NCI-H748 (cell line): ENCODE results near the gene CDC37.
A peak's percentile ranks its signal among the peaks of the same experiment; 100 is the strongest.

Experiments used
- DNase-seq: peaks from one replicate; lab custom pipeline; 2025; ENCODE audit not compliant: unreplicated experiment; lab: John Stamatoyannopoulos, UW

Gene CDC37

DNA sequence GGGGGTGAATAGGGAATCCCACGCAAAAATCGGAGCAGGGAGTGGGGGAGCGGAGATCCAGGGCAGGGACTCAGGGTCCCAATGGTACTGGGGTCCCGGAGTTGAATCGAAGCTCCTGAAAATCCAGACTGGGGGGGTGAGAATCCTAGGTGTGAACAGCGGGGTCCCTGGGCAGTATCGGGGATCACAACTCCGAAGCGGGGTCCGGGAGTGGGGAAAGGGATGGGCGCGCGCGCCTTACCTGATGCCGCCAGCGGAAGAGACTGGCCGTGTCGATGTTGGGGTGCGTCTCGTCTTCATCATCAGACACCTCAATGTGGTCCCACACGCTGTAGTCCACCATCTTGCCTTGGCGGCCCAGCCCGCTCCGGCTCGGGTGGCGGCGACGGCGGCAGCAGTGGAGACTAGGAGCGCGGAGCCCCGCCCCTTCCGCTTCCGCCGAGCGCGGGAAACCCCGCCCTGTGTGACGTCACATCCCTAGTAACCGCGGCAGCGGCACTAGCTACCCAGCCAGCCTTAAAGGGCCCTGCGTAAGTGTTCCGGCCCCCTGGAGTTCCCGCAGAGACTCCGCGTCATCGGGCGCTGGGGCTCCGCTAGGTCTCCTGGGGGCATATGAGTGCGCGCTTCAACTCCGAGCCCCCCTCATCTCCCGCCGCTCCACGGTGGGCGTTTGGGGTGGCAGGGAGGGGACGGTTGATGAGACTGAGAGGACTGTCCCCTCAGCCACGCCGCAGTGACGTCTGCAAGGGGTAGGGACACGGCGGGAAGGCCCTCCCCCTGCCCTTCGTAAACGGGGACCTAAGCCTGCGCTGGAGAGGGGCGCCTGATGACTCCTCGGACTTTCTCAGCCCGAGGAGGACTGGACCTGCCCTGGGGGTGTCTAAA, at the start of gene CDC37:
CDC37 (minus strand) TSS at position 406 of the 885 bp plus-strand sequence; CDS start at position 343, 63 bp downstream.
- peak; percentile 91 for DNase-seq

DNA sequence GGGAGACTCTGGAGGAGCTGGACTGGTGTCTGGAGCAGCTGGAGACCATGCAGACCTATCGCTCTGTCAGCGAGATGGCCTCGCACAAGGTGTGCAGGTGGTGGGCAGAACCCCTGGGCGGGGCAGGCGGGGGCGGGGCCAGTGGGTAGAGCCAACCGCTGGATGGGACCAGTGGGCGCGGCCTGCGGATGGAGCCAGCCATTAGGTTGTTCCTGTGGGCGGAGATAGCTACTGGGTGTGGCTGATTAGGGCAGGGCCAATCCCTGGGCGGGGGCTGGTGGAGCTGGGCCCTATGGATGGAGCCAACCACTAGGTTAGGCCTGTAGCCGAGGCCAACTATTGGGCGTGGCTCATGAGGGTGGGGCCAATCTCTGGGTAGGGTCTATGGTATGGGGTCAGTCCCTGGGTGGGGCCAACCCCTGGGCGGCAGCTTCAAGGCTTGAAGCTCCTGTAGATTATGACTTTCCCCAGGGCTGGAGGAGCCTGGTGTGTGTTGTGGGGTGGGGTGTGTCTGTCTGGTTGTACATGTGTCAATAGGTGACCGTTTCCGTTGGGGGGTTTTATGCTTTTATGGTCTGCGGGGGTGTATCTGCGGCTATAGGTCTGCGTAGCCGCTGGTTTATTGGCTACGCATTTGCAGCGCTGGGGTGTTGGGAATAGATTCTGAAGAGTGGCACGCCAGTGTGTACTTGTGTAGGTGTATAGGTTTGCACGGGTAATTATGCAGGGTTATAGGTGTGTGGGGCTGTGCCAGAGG, 47.7 kb upstream of the CDC37 start:
- peak; percentile 53 for DNase-seq

DNA sequence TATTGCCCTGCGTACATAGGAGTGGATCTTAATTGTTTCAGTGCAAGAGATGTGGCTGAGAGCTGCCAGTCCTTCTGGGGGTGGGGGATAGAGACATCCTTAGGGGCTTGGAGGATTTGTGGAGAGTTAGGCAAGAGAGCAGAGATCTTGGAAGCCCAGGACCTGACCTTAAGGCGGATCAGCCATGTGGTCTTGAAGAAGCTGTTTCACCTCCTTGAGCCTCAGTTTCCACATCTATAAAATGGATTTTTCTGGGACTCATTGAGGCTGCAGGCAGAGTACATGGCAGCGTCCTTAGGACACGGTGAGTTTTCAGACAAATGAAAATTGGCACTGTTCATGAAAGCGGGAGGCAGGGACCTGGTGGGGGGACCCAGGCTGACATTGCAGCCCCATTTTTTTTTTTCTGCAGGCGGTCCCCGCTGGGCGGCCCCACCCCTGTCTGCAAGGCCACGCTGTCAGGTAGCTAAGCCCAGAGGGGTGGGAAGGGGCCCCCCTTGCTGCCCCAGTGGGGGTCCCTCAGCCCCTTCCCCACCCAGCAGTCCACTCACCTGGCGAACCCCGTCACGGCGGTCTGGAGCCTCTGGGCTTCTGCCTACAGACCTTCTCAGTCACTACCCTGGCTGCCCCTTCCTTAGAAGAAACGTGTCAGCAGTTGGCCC, 47.0 kb upstream of the CDC37 start:
- DNase-seq = no peak

DNA sequence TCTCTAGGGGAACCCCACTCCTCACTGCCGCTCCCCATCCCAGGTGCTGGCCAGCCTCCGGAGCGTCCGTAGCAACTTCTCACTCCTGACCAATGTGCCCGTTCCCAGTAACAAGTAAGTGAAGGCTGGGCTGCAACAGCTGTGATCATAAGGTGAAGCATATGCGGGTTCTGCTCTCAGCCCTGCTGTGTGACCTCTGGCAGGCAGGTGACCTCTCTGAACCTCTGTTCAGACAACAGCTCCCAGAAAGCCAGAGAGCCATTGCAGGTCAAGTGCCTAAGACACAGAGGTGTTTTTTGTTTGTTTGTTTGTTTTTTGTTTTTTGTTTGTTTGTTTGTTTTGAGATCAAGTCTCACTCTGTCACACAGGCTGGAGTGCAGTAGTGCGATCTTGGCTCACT, 45.7 kb upstream of the CDC37 start:
- no peak for DNase-seq

DNA sequence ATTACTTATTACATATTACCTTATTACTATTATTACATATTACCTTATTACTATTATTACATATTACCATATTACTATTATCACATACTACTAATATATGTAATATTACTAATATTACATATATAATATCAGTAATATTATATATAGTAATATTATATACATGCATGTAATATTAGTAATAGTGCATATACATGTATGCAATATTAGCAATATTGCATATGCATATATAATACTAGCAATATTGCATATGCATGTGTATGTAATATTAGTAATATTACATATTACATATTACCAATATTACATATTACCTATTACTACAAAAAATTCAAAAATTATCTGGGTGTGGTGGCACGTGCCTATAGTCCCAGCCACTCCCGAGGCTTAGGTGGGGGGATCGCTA, 39.4 kb upstream of the CDC37 start:
- DNase-seq = no peak

DNA sequence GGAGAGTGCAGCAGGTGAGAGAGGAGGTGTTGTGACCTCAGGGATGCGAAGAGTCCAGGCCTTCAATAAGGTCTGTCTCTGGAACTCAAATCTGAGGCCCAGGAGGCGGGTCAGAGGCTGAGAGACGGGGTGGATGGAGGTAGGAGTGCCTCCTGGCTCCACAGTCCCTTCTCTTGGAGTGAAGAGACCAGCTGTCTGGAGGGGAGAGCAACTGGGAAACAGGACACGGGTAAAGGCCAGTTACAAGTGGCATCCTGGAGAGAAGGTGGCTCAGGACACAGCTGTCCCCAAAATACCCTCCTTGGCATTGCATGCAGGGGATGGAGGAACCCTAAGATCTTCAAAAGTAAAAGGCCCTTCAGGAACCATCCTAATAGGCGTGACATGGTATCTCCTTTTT, 36.2 kb upstream of the CDC37 start:
- DNase-seq = no peak

DNA sequence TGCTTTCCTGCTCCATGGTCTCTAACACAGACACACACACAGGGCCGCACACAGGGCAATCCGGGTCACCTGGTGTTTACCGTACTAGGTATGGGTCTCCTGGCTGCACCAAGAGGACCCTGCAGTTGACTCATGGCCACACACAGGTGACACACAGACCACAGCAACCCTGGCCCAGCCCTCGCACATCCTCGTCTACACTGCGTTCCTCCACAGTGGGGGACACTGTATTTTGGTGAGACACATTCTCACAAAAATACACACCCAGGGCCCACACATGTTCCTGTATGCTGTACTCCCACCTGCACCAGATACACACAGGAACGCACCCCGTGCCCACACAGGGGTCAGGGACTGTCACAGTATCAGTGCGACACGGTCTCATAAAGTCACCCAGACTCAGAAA, 29.8 kb upstream of the CDC37 start:
- no peak for DNase-seq

DNA sequence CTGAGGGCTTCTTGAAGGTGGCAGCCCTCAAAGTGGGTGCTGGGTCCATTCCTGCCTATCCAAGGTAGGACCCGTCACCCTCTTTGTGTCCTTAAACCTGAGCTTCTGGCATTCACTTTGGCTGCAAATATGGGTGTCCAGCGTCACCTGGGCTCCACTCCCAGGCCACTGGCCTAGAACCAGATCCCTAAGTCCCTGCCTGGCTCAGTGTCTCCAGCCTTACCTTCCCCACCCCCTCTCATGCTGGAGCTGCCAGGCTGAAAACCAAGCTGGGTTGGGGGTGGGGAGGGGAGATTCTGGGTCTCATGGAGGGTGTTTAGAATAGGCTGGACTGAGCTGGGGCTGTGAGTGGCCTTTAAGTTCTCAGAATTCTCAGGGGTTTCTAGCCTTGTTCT, 29.4 kb upstream of the CDC37 start:
- DNase-seq = no peak

DNA sequence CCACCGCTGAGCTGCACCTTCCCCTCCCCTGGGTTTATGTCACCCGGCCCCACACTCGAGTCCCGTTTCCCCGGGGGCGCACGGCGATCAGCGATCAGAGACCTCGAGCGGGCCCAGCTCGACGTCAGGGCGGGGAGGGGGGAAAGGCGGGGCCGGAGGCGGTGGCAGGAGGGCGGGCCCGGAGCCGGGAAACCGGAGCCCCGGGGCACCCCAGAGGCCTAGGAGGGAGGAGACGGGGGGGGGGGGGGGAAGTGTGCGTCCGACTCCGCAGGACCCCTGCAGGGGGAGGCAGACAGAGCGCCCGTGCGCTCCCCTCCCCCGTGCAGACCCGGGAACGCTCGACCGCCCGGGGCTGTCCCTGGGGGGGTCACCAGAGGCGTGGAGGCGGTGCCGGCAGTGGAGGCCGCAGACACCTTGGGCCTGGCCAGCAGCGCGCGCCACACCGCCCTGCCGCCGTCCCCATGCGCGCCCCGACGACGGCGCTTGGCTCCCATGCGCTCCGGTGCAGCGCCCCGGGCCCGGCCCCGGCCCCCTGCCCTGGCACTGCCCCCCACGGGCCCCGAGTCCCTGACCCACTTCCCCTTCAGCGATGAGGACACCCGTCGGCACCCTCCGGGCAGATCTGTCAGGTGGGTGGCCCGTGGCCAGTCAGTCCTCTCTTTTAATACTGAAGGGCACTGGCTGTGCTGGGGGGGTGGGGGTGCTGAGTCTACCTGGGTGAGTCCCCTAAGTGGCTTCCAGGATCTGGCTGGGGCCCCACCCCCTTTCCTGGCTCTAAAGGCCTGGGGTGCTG, 28.8 kb upstream of the CDC37 start:
- peak; percentile 39 for DNase-seq

DNA sequence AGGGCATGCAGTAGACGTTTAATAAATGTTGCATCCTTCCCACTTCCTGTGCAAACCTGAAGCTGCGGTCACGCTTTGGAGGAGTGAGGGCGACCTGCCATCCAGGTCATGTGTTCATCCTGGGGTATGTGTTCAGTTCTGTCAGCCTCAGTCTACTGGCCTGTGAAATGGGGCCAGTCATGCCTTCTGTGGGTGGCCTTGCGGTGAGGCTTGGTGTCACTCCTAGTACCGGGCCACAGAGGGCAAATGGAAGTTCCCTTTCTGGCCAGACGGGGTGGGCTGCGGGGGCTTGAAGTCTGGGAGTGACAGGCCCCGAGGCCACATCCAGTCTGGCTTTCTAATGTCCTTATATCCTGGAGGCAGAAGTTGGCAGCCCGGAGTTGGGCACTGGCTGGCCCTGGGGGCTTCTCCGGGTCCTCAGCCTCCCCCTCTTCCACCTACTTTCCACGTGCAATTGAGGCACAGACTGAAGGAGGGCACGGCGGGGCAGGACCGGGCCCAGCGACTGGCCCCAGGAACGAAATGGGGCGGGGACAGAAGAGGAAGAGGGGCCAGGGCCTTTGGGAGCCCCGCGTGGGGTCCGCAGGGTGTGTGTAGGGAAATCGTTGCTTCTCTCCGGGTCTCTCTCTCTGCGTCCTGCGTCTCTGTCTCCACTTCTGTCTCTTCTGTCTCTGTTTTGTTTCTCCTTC, 28.1 kb upstream of the CDC37 start:
- no peak for DNase-seq

DNA sequence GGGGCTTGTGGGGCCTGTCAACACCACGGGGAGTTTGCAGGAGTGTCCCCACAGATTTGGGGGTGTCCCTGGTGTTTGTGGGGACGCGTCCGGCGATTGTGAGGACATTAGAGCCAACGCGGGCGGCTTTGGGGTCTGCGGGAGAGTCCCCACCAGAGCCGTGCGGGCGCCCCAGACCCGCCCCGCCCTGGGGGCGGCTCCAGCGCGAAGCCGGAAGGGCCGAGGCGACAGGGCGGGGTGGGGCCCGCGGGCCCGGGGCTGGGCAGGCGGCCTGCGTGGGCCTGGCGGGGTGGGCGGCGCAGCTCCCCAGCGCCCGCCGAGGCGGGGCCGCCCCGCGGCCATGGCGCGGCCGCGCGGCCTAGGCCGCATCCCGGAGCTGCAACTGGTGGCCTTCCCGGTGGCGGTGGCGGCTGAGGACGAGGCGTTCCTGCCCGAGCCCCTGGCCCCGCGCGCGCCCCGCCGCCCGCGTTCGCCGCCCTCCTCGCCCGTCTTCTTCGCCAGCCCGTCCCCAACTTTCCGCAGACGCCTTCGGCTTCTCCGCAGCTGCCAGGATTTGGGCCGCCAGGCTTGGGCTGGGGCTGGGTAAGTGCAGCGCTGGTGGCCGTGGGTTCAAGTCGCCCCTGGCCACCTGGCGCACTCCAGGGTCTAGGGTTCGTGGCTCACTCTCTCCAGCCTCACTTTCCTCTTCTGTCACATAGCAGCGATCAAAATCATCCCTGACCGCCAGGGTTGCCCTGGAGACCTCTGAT, 27.3 kb upstream of the CDC37 start:
- peak; percentile 56 for DNase-seq

DNA sequence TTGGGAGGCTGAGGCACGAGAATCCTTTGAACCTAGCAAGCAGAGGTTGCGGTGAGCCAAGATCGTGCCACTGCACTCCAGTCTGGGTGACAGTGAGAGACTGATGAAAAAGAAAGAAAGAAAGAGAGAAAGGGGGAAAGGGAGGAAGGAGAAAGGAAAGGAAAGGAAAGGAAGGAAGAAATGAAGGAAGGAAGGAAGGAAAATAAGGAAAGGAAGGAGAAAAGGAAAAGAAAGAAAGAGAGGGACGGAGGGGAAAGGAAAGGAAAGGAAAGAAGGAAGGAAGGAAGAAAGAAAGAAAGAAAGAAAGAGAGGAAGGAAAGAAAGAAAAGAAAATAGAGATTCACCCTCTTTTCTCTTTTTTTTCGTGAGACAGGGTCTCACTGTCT, 25.6 kb upstream of the CDC37 start:
- no peak for DNase-seq

DNA sequence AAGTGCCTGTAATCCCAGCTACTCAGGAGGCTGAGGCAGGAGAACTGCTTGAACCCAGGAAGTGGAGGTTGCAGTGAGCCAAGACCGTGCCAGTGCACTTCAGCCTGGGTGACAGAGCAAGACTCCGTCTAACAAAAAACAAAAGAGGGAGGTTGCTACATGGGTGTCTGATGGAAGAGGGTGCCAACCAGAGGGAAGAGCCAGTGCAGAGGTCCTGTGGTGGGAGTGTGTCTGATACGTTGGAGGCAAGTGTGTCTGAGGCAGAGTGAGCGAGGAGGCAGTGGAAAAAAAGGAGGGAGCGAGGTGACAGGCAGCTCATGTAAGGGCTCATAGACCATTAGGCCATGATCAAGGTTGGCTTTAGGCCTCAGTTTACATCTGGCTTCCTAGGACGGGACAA, 23.8 kb upstream of the CDC37 start:
- DNase-seq = no peak

DNA sequence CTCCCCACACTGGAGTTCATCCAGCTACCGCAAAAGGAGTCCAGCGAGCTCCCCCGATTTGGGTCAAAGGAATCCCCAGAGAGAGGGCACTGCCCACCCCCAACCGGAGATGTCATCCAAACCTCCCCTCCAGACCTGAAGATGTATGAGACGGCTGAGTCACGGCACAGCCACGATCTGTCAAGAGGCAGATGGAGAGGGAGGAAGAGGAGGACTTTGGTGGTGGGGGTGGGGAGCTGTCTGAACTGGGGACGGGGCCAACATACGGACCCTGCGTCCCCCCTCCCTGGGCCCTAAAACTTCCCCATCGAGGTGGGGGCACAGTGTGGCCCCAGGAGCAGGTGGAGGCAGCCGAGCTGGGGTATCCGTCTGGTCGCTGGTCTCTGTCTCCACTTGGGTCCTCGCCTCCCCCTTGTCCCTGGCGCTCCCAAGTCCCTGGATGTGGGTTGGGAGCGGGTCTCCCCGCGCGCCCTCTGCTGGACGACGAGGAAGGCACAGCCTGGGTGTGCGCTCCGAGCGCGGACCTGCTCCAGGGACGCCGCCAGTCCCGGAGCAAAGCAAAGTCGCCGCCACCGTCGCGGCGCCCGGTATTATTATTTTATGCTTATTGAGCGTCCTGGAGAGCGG, 20.8 kb upstream of the CDC37 start:
- DNase-seq = peak; percentile 67

DNA sequence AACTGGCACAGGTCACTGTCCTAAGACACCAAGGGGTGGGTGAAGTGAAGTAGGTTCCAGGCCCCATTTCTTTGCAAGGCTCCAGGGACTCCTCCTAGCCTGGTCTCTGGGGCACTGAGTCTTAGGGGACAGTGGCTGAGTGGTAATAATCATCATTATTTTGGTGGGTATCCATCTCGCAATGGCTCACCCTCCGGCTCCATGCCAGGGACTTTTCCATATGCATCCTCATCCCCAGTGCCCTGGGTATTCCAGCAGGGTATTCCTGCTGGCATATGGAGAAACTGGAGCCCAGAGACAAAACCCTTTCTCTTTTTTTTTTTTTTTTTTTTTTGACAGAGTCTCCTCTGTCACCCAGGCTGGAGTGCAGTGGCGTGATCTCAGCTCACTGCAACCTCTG, 19.5 kb upstream of the CDC37 start:
- DNase-seq = no peak

DNA sequence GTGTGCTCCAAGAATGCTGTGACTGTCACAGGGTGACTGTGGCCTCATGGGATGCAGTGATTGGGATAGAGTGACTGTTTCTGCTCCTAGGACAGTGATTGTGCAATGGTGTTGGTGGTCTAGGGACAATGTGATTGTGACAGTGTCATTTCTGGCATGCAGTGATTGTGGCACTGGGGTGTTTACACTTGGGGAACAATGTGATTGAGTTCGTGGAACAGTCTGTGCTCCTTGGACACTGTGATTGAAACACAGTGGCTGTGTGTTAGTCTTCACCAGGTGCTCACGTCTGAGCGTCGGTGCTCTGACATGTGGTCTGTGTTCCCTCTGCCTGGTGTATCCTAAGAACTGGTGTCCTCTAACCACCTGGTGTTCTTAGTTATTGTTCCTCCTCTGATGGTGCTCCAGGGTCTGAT, 18.7 kb upstream of the CDC37 start:
- DNase-seq = no peak

DNA sequence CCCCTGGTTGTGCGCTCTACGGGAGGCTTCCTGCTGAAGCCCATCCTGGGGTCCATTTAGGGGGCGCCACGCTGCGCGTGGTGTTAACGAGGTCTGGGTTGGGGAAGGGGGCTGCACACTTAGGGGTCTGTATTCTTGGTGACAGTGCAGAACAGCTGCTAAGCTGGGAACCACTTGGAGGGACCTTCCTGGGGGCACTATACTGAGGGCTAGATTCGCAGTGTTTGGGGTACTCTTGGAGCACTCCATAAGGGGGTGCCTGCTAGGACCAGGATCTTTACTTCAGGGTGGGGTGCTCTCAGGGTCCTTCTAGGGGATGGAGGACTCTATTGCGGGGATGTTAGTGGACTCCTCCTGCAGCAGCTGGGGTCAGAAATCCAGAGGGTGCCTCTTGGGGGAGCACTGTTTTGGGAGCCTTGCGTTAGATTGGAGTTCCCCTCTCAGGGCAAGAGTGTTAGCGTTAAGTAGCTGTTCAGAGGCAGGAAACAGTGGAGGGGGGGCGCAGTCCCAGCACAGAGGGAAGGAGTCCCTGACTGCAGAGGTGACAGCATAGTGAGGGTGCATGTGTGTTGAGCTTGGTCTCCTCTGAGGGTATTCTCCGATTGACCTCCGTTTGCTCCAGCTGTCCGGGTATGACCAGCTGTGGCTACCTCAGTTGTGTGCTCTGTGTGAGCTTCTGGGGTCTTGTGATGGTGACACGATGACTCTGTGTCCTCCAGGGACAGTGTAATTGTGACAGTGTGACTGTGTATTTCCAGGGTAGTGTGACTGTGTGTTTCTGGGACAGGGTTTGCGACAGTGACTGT, 18.1 kb upstream of the CDC37 start:
- DNase-seq = no peak

DNA sequence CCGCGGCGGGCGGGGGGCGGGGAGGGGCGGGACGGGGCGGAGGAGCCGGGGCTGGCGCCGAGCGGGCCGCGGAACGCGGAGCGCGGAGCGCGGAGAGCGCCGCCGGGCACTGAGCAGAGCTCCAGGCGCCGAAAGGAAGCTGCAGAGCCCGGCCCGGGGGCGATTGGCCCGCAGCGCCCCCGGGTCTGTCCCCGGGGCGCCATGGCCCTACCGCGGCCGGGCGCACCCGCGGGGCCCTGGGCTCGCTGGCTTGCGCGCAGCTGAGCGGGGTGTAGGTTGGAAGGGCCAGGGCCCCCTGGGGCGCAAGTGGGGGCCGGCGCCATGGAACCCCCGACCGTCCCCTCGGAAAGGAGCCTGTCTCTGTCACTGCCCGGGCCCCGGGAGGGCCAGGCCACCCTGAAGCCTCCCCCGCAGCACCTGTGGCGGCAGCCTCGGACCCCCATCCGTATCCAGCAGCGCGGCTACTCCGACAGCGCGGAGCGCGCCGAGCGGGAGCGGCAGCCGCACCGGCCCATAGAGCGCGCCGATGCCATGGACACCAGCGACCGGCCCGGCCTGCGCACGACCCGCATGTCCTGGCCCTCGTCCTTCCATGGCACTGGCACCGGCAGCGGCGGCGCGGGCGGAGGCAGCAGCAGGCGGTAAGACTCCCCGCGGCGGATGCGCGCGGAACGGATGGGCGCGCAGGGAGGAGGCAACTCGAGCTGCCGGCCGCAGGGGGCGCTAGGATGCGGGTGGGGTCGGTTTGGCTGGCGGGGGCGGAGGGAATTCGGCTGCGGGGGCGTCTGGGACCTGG, 17.3 kb upstream of the CDC37 start, which contains the start of gene PDE4A:
PDE4A (plus strand) TSS at position 95 of the 796 bp plus-strand sequence; CDS start at position 322, 227 bp downstream.
- DNase-seq = peak; percentile 31
